Measurements from ENCODE around the gene ANKS1A.

DNA sequence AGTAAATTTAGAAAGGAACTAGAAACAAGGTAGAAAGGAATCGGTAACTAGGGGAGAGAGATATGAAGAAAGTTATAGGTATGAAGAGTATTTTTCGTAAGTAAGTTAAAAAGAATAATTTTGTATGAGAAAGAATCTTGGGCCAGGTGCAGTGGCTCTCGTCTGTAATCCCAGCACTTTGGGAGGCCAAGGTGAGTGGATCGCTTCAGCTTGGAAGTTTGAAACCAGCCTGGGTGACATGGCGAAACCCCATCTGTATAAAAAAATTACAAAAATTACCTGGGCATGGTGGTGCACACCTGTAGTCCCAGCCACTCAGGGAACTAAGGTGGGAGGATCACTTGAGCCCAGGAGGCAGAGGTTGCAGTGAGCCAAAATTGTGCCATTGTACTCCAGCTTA is 210.1 kb downstream of the ANKS1A start:
- TF ChIP-seq CTCF (IDR thresholded peaks at IDR 0.05) (no peak), EP300 (IDR thresholded peaks at IDR 0.05; ENCODE audit: borderline replicate concordance in 1 of 2, low read depth in 1 of 2, low read length in 1 of 2) (no peak), GABPA (IDR thresholded peaks at IDR 0.05; ENCODE audit: low read depth) (no peak), EZH2phosphoT487 (IDR thresholded peaks at IDR 0.05; ENCODE audit: borderline replicate concordance, low read depth) (no peak), YY1 (IDR thresholded peaks at IDR 0.05; ENCODE audit: low read depth) (no peak), JUND (IDR thresholded peaks at IDR 0.05) (no peak)
